Tibial nerve (tissue), 4 donors: ENCODE measurements around the gene NFATC1.

Source experiments
- CTCF ChIP-seq, 5 experiments: fragments of 200-600 bp in 3 of 5; fragments of 450-650 bp in 2 of 5; sonication (generic) in 3 of 5; IDR thresholded peaks; one replicate each; pipeline ENCODE4 v1.5.1; 2016 to 2019; ENCODE audit warnings: antibody characterized with exemption in 5 of 5, mild to moderate bottlenecking in 3 of 5, moderate library complexity in 2 of 5
- EP300 ChIP-seq, 2 donors: sonication (generic); formaldehyde crosslinking; IDR thresholded peaks; one replicate each; pipeline ENCODE4 v1.6.1; 2017; ENCODE audit warnings: antibody characterized with exemption in 2 of 2, mild to moderate bottlenecking in 1 of 2
- POLR2A ChIP-seq, 2 donors: fragments of 450-650 bp; IDR thresholded peaks; one replicate each; pipeline ENCODE4 v1.6.1; 2017; ENCODE audit warnings: antibody characterized with exemption in 2 of 2, mild to moderate bottlenecking in 2 of 2, moderate library complexity in 2 of 2

GRCh38 chr18:79515944-79516351, 120.2 kb downstream of the NFATC1 start:
- TF ChIP-seq CTCF (IDR thresholded peaks at IDR 0.05) (no peak), POLR2A (IDR thresholded peaks at IDR 0.05) (no peak), EP300 (IDR thresholded peaks at IDR 0.05) (no peak)
